ENCODE measurements around the gene LTBP2. TPM values are rescaled to one million over a fixed set of nuclear protein-coding genes. Genes with fewer than 3 reads are reported as not detected.

The LTBP2 gene
- total RNA-seq, 1 donor: 210 TPM

DNA sequence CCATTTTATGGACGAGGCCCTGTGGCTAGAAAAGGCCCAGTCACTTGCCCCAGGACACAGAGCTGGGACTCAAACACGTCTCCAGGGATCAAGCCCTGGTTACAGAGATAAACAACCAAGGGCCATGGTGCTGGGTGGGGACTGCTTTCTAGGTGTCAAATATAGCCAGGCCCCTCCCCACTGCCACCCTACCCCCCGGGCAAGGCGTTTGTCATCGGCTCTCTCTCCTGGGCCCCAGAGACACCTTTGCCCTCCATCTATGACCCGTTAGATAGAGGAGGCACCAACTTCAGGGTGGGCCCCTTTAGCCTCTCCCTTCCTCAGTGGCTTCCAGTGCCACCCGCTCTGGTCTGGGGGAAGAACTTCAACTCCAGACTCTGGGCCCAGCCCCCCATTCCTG lies 18.0 kb downstream of the LTBP2 start:
- TF ChIP-seq, protein P1, sequence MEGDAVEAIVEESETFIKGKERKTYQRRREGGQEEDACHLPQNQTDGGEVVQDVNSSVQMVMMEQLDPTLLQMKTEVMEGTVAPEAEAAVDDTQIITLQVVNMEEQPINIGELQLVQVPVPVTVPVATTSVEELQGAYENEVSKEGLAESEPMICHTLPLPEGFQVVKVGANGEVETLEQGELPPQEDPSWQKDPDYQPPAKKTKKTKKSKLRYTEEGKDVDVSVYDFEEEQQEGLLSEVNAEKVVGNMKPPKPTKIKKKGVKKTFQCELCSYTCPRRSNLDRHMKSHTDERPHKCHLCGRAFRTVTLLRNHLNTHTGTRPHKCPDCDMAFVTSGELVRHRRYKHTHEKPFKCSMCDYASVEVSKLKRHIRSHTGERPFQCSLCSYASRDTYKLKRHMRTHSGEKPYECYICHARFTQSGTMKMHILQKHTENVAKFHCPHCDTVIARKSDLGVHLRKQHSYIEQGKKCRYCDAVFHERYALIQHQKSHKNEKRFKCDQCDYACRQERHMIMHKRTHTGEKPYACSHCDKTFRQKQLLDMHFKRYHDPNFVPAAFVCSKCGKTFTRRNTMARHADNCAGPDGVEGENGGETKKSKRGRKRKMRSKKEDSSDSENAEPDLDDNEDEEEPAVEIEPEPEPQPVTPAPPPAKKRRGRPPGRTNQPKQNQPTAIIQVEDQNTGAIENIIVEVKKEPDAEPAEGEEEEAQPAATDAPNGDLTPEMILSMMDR (IDR thresholded peaks at IDR 0.05; ENCODE audit: insufficient read depth, low read depth, low read length): no peak
- no peak for DNase-seq (ENCODE audit: low read depth)
- no peak overlapping the region for H3K4me3 ChIP-seq (ENCODE audit: low read depth, low read length)

DNA sequence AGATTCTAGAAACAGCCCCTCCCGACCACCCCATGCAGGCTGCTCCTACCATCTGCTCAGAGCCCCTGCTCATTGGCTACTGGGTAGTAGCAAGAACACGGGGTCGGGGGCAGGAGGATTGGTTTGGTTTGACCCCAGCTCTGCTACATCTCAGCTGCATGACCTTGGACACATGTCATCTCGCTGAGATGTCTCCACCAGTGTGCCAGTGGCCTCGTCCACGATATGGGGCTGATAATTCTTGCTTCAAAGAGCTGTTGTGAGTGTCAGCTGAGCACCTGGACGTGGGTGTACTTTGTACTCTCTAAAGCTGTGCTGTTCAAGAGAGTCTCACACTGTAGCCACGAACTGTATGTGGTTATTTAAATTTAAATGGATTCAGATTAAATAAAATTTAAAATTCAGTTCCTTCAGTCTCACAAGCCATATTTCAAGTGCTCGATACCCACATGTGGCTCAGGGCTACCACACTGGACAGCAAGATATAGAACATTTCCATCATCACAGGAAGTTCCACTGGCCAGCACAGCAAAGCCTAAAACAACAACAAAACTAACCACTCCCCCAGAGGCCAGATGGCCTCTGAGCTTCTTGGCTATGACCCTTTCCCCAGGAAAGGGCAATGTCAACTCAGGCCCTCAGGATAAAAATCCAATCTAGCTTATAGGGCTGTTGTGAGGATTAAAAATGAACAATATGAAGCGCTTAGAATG lies 18.6 kb downstream of the LTBP2 start:
- TF ChIP-seq, protein P1 (IDR thresholded peaks at IDR 0.05; ENCODE audit: insufficient read depth, low read depth, low read length): no peak
- H3K4me3 ChIP-seq (ENCODE audit: low read depth, low read length): no peak overlapping the region
- DNase-seq (ENCODE audit: low read depth): peak; percentile 87

DNA sequence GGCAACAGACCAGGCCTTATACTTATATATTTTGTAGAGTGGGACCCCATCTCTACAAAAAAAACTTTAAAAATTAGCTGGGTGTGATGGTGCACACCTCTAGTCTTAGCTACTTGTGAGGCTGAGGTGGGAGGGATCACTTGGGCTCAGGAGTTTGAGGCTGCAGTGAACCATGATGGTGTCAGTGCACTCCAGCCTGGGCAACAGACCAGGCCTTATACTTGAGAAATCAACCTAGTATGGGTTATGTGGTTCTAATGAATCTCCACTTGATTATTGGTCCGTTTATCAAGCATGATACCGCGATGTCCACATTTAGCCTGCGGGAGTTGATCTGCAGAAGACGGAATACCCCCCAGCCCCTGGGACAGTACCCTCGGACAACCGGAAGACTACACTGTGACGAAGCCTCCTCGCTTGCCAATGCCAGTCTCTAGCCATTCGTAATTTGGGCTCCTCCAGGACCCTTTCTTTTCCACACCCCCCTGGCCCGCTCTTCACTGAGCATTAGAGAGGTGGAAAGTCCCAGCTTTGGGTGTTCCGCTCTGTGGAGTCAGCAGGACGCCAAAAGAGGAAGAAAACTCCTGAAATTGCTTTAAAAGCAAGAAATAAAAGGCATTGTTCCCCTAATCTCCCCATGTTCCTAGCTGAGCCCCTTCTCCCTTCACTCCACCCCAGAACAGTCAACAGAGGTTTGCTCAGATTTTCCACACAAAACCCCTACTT lies 19.4 kb downstream of the LTBP2 start:
- no peak overlapping the region for H3K4me3 ChIP-seq (ENCODE audit: low read depth, low read length)
- DNase-seq (ENCODE audit: low read depth): no peak
- TF ChIP-seq, protein P1 (IDR thresholded peaks at IDR 0.05; ENCODE audit: insufficient read depth, low read depth, low read length): no peak

DNA sequence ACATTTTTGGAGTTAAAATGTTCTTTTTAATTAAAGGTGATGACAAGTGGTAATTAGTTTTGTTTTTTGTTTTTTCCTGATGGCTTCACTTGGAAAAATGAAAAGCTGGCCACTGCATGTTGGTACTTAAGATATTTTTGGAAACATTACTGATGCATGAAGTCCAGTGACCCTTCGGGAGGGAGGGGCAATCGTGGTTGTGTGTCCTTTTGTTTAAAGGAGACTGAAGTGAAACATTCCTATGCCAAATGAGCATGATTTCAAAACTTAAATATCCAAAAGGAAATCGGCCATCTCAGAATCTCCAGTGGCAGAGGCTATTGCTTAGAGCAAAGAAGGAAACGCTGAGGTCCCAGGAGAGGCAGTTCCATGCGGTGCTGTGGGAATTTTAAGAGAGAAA lies 20.1 kb downstream of the LTBP2 start:
- no peak for DNase-seq (ENCODE audit: low read depth)
- TF ChIP-seq, protein P1 (IDR thresholded peaks at IDR 0.05; ENCODE audit: insufficient read depth, low read depth, low read length): no peak

DNA sequence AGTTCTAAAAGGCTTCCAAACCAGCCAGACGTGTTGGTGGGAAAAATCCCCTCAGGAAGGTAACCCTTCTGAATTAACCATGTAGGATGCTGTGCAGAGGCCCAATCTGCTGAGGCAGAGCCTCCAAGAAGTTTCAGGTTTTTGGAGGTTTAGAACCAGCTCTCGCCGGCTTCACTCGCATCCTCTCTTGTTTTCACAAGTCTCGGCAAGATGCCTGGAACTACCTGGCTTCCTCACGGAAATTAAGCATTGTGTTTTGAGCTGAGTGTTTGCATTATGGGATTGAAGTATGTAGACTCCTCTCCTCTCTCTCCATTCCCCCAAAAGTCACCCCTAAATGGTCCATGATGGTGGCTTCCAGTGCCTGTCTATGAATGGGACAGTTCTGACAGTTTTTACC lies 20.6 kb downstream of the LTBP2 start:
- no peak for DNase-seq (ENCODE audit: low read depth)
- TF ChIP-seq, protein P1 (IDR thresholded peaks at IDR 0.05; ENCODE audit: insufficient read depth, low read depth, low read length): no peak
- H3K4me3 ChIP-seq (ENCODE audit: low read depth, low read length): no peak overlapping the region

More for the DNA sequence above, 20.1 kb downstream of the LTBP2 start:
- no peak overlapping the region for H3K4me3 ChIP-seq (ENCODE audit: low read depth, low read length)

DNA sequence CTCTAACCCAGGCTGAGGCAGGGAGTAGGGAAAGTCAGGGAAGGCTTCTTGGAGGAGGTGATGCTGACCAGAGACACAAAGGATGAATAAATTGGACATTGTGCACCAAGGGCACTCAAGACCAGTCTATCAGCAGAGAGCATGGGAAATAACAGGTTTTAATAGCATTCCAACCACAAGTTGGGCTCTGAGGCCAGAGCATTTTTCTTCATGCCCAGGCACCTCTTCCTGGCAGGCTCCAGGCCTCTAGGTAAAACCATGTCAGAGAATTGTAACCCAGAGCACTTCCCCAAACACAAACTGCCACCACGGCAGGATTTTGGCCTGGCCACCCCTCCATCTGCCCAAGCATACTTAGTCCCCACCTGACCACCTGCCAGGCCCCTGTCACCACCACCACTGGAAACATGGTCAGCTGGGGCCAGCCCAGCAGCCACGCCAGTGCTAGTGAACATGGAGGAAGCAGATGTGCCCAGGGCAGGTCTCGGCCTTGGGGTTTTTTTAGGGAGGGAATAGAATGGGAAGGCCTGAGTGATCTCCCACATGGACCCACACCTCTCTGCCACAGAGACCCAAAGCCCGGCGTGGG lies 22.7 kb downstream of the LTBP2 start:
- H3K4me3 ChIP-seq (ENCODE audit: low read depth, low read length): no peak overlapping the region
- TF ChIP-seq, protein P1 (IDR thresholded peaks at IDR 0.05; ENCODE audit: insufficient read depth, low read depth, low read length): no peak

More for the DNA sequence above, 22.7 kb downstream of the LTBP2 start:
- no peak for DNase-seq (ENCODE audit: low read depth)
